Fibroblast of skin of left biceps (primary cell): ENCODE results near the gene C1orf141.
"Not testable (repeated sequence)": the region's sequence is repeated elsewhere in the genome, so short reads cannot be mapped to it uniquely, and the experiment has no call there.

Experiments
- DNase-seq, 2 experiments: peaks; one replicate each; pipeline ENCODE4 v3.0.0-alpha.2; 2013; ENCODE audit warnings: low read depth in 2 of 2

C1orf141 gene

GRCh38 chr1:67085326-67085725 is 49.4 kb downstream of the C1orf141 start:
- DNase-seq: no peak

DNA sequence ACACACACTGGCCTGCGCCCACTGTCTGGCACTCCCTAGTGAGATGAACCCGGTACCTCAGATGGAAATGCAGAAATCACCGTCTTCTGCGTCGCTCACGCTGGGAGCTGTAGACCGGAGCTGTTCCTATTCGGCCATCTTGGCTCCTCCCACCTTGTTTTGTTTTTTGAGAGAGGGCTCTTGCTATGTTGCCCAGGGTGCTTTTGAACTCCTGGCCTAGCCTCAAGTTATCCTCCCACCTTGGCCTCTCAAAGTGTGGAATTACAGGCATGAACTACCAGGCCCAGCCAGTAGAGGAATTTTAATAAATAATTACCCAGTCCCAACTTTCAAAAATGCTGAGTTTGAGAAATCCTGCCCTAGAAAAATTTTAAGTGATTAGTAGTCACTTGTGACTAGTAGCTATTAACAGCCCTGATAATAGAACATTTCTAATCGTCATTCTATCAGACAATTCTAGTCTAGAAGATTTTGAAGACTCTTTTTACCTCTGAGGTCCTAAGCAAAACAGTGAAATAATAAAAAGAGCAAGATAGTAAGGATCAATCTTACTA is 49.9 kb downstream of the C1orf141 start:
- no peak for DNase-seq

GRCh38 chr1:67078291-67078690 is 56.5 kb downstream of the C1orf141 start:
- no peak for DNase-seq

GRCh38 chr1:67077593-67077992 is 57.2 kb downstream of the C1orf141 start:
- no peak for DNase-seq

DNA sequence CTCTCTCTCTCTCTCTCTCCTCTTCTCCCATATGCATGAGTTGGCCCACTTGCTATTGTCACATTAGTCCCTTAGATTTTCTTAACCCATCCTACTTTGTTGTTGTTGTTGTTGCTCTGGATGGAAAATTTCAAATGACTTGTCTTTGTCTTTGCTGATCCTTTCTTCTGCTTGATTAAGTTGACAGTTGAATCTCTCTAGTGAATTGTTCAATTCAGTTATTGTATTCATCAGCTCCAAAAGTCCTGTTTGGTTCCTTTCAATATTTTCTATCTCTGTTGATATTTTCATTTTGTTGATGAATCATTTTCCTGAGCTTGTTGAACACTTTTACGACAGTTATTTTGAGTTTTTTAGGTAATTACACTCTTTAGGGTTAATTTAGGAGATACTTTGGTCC is 62.0 kb downstream of the C1orf141 start:
- no peak for DNase-seq

GRCh38 chr1:67067655-67068054 is 67.1 kb downstream of the C1orf141 start:
- not testable (repeated sequence) for DNase-seq

DNA sequence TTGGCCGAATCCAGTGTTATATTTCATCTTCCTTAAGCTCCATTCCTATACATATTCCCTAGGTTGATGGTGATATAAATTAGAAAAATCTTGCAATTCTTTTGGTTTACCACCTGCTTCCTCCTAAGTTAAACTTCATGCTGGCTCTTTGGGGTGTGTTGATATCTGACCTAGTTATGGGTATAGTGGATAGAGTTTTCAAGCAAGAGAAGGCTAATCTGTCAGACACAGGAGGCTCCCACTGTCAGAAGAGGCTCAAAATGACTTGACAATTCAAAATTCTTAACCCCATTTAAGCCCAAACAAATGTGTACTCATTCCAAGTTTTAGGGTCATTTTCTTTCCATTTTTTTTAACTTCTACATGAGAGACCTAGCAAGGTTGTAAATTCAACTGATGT is 72.4 kb downstream of the C1orf141 start:
- no peak for DNase-seq

- no peak for DNase-seq
These were observed 73.5 kb downstream of the C1orf141 start for GRCh38 chr1:67061266-67061665.

DNA sequence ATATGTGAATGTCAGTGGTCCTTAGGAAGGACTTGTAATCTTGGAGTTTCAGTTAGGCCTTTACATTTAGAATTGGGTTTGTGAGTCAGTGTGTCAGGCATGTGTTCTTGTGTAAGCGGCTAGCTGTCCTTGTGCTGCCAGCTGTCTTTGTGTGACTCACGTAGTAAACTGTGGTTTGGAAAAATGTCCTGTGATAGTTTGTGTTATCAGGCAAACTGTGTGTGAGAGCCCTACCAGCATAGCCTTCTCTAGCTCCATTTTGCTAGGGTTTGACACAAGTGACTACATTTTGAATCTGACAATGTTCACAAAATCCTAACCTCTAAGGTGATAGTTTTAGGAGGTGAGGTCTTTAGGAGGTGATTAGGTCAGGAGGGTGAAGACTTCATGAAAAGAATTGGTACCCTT is 74.0 kb downstream of the C1orf141 start:
- peak; percentile 93 for DNase-seq

GRCh38 chr1:67059346-67059745 is 75.4 kb downstream of the C1orf141 start:
- no peak for DNase-seq

- no peak for DNase-seq
These were observed 76.0 kb downstream of the C1orf141 start for GRCh38 chr1:67058761-67059160.

DNA sequence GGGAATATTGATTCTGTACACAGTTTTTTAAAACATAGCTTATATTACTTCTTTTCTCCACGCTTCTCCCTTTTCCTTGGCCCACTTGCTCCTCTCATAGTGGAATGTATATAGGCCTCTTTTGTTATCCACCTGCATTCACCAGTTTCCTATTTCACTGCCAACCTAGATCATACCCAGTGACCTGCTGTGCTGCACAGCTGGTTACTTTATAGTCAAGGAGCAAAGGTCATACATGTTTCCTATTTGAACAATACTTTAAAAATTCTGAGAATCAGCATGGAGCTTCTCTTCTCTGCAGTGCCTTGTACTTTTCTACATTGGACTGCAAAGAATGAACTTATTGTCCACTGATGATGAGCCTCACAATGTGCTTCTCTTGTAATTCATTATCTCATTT is 76.5 kb downstream of the C1orf141 start:
- DNase-seq: no peak

DNA sequence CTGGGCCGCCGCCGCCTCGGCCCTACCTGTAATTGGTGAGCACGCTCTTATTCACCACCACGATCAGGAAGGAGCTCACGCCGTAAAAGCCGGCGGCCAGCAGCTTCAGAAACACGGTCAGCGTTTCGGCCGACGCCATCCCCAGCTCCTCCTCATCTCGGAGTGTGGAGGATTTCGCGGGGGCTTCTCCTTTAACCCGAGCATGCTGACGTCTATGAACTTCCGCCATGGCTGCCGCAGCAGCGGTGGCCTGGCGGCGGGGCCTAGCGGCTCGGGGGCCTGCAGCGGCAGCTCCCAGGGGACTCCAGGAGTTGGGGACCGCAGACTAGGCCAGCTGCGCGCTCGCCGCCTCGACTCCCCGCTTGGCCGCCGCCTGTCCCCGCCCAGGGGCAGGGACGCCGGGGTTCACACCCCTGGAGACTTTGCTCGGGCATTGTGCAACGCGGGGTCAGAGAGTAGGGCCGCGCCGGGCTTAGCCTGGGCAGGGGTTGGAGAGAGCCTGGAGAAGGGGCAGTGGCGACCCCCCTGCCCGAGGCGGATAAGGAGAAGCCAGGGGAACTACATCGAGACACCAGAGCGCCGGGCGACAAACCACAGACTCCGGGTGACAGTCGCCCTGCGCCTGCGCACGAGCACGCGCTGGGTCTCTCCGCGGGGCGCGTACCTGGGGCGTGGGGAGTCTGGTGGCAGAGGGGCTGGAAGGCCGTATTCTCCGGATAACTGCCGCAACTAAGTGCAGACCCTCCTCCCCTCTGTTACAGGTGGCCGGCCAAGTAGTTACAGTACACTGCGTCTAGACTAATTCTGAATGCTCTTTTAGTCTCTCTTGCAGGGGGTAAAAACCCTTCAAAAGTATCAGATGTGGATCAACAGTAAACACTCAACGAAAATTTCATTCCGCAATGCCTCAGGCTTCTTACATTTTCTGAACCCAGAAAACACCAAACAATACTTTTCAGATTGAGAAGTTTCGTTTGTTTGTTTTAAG is 80.7 kb downstream of the C1orf141 start, which contains the start of gene SLC35D1:
Gene SLC35D1, minus strand, starts transcription at position 364 of the 988 bp plus-strand sequence. Its CDS starts 135 bp downstream, at position 229.
- peak in 1 of 2 experiments; percentile 17 for DNase-seq

GRCh38 chr1:67053535-67053784 is 81.3 kb downstream of the C1orf141 start:
- no peak for DNase-seq

GRCh38 chr1:67052741-67053534 is 81.8 kb downstream of the C1orf141 start:
- DNase-seq: no peak

- no peak for DNase-seq
These were observed 83.6 kb downstream of the C1orf141 start for GRCh38 chr1:67051196-67051595.

DNA sequence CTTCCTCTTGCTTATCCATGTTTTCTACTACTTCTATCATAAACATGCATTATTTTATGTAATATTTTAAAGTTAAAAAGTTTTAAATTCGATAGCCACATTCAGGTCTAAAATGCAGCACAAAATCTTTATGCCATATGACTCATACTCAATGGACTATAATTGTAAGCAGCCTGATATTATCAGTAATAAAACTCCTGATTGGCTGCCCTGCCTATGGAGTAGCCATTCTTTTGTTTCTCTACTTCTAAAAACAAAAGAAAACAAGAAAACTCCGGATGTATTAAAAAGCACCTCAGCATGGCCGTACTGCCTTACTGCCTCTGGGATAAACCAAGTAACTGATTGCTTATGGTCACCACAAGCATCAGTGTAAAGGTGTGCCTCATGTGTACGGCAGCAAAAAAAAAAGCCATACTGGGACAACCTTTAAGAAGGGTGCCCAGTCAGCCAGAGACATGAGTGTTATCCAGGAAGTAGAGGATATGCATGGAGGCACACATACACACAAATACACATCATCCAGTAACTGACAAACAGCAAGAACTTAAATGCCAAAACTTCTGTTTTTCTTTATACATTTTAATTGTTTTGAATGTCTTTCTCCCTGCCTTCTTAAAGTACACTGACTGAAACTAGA is 90.0 kb downstream of the C1orf141 start:
- DNase-seq: no peak

DNA sequence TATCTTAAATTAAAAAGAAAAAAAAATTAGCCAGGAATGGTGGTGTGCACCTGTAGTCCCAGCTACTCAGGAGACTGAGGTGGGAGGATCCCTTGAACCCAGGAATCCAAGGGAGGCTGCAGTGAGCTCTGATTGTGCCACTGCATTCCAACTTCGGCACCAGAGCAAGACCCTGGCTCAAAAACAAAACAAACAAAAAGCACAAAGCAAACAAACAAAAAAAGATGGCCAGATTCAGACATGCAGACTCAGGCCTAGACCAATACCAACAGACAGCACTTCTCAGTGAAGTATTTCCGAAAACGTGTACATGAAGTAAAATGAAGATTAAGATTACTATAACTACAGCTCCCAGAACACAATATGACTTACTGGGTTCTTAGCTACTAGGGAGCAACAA is 91.4 kb downstream of the C1orf141 start:
- no peak for DNase-seq
